ENCODE measurements around the gene ABR. TPM values are rescaled to one million over a fixed set of nuclear protein-coding genes. Genes with fewer than 3 reads are reported as not detected.

Gene ABR
- total and polyA plus RNA-seq, 2 of the 13 experiments (the other 11 are each of a cell fraction or from before 2014, with no cell fraction given) = 12.4 to 40.4 TPM

DNA sequence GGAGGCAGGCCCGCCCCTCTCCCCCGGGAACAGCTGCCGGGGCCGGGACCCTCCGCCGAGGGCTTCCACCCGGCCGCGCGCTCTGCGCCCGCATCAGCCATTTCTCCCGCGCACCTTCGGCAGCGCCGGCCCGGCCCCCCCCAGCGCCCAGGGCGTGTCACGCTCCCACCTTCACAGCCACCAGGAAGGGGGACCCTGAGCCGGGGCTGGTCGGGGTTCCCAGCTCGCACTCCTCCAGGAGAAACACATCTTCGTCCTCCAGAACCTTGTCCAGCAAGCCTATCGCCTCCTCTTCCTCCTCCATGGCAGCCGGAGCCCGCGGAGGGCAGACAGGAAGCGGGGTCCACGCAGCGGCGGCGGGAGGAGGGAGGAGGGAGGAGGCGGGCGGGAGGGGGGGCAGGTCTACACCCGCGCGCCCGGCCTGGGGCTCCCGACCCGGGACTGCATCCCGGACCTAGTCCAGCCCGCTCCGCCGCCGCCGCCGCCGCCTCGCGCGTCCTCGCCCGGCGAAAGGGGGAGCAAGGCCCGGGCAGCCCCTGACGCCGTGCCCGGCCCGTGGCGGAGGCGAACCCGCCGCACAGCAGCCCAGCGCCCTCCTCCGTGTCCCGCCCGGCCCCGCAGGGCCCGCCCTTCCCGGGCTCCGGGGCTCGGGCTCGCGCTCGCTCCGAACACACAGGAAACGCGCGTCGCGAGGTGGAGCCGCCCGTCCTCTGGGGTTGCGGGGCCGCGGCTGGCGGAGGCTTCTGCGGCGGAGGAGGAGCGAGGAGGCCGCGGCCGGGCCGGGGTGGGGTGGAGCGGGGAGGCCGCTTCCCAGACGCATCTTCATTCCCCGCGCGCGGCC is 70.8 kb downstream of the ABR start:
- 13% methylated on average over 3 of the region's 103 CpGs for WGBS (ENCODE audit: low lambda C conversion rate)
- Histone ChIP-seq H3K27ac (ENCODE audit: extremely low read length, insufficient read depth, low read length) (peak overlapping the region; percentile 48), H3K9ac (ENCODE audit: insufficient read depth, low read depth, low read length) (peak overlapping the region; percentile 76), H2AFZ (ENCODE audit: low read length) (no peak overlapping the region), H3K36me3 (replicated peaks in 1 of 2; ENCODE audit: control insufficient read depth in 1 of 2, insufficient read depth in 2 of 2, low read length in 2 of 2) (no peaks in the 10 kb centered on the region), H3K79me2 (ENCODE audit: insufficient read depth, low read length) (no peaks in the 10 kb centered on the region), H3K27me3 (ENCODE audit: control insufficient read depth in 1 of 2, insufficient read depth in 2 of 2, low read length in 2 of 2) (no peaks in the 10 kb centered on the region), H3K4me1 (ENCODE audit: insufficient read depth, low read length) (peaks cover 48% of the 10 kb centered on the region), H3K4me2 (ENCODE audit: low read depth, low read length) (peak overlapping the region; percentile 100), H3K4me3 (replicated peaks in 1 of 3; ENCODE audit: insufficient read depth in 1 of 3, low read depth in 2 of 3, low read length in 3 of 3) (peak overlapping the region; percentile 81 to 89 (median 83)), H3K9me3 (ENCODE audit: low read length) (no peaks in the 10 kb centered on the region), H4K20me1 (ENCODE audit: insufficient read depth, low read length) (no peaks in the 10 kb centered on the region)
- FAIRE-seq (no peak), DNase-seq (ENCODE audit: low spot score) (no peak), ATAC-seq (peak; percentile 49)
- TSS peak; percentile 65 for BruUV-seq (replicated peaks)
- ChIA-PET POLR2A (interaction anchor here (0.8 kb wide), 1 partner anchor 9 kb away, joined by 4 read pairs; no protein-coding TSS in a partner anchor), CTCF (ENCODE audit: low intra/inter-chr PET ratio, low total read pairs) (no interaction called here)
- intact Hi-C loops (cut with micrococcal nuclease; ENCODE audit: unreplicated experiment) = no loop called here
- in situ Hi-C loops (cut with HindIII; ENCODE audit: extremely low pct_ligation_motif_present, low pct_unique_long_range_greater_than_20kb) = no loop called here
- TF ChIP-seq ZNF441 (CRISPR knock-in tag; IDR thresholded peaks at IDR 0.05; ENCODE audit: borderline replicate concordance) (0 out of 2 replicates have a peak, but pooled peaks have one; percentile 37), FOXC1 (CRISPR knock-in tag; IDR thresholded peaks at IDR 0.05; ENCODE audit: borderline replicate concordance) (0 out of 2 replicates have a peak, but pooled peaks have one; percentile 51), SPEN (CRISPR knock-in tag; IDR thresholded peaks at IDR 0.05; ENCODE audit: low read depth) (peak; percentile 48; the same call in 1 of the 2 replicates), CHCHD3 (CRISPR knock-in tag; IDR thresholded peaks at IDR 0.05) (peak; percentile 46; the same call in 1 of the 2 replicates), HNRNPLL (IDR thresholded peaks at IDR 0.05; ENCODE audit: low read depth, low read length, poor library complexity, severe bottlenecking) (peak; percentile 67), SRSF4 (IDR thresholded peaks at IDR 0.05; ENCODE audit: low read depth, low read length, poor library complexity, severe bottlenecking) (peak; percentile 85), KLF16 (CRISPR knock-in tag; IDR thresholded peaks at IDR 0.05) (no peak; a peak in 1 of 4 replicates), ZNF496 (CRISPR knock-in tag; IDR thresholded peaks at IDR 0.05; ENCODE audit: insufficient replicate concordance) (no peak)
- TF ChIP-seq, protein P1, sequence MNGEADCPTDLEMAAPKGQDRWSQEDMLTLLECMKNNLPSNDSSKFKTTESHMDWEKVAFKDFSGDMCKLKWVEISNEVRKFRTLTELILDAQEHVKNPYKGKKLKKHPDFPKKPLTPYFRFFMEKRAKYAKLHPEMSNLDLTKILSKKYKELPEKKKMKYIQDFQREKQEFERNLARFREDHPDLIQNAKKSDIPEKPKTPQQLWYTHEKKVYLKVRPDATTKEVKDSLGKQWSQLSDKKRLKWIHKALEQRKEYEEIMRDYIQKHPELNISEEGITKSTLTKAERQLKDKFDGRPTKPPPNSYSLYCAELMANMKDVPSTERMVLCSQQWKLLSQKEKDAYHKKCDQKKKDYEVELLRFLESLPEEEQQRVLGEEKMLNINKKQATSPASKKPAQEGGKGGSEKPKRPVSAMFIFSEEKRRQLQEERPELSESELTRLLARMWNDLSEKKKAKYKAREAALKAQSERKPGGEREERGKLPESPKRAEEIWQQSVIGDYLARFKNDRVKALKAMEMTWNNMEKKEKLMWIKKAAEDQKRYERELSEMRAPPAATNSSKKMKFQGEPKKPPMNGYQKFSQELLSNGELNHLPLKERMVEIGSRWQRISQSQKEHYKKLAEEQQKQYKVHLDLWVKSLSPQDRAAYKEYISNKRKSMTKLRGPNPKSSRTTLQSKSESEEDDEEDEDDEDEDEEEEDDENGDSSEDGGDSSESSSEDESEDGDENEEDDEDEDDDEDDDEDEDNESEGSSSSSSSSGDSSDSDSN (CRISPR knock-in tag; IDR thresholded peaks at IDR 0.05) = peak; percentile 90; the same call in 1 of the 2 replicates
- TF ChIP-seq, protein P2, sequence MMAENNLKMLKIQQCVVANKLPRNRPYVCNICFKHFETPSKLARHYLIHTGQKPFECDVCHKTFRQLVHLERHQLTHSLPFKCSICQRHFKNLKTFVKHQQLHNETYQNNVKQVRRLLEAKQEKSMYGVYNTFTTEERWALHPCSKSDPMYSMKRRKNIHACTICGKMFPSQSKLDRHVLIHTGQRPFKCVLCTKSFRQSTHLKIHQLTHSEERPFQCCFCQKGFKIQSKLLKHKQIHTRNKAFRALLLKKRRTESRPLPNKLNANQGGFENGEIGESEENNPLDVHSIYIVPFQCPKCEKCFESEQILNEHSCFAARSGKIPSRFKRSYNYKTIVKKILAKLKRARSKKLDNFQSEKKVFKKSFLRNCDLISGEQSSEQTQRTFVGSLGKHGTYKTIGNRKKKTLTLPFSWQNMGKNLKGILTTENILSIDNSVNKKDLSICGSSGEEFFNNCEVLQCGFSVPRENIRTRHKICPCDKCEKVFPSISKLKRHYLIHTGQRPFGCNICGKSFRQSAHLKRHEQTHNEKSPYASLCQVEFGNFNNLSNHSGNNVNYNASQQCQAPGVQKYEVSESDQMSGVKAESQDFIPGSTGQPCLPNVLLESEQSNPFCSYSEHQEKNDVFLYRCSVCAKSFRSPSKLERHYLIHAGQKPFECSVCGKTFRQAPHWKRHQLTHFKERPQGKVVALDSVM (CRISPR knock-in tag; IDR thresholded peaks at IDR 0.05) = peak; percentile 79
- TF ChIP-seq, protein P3, sequence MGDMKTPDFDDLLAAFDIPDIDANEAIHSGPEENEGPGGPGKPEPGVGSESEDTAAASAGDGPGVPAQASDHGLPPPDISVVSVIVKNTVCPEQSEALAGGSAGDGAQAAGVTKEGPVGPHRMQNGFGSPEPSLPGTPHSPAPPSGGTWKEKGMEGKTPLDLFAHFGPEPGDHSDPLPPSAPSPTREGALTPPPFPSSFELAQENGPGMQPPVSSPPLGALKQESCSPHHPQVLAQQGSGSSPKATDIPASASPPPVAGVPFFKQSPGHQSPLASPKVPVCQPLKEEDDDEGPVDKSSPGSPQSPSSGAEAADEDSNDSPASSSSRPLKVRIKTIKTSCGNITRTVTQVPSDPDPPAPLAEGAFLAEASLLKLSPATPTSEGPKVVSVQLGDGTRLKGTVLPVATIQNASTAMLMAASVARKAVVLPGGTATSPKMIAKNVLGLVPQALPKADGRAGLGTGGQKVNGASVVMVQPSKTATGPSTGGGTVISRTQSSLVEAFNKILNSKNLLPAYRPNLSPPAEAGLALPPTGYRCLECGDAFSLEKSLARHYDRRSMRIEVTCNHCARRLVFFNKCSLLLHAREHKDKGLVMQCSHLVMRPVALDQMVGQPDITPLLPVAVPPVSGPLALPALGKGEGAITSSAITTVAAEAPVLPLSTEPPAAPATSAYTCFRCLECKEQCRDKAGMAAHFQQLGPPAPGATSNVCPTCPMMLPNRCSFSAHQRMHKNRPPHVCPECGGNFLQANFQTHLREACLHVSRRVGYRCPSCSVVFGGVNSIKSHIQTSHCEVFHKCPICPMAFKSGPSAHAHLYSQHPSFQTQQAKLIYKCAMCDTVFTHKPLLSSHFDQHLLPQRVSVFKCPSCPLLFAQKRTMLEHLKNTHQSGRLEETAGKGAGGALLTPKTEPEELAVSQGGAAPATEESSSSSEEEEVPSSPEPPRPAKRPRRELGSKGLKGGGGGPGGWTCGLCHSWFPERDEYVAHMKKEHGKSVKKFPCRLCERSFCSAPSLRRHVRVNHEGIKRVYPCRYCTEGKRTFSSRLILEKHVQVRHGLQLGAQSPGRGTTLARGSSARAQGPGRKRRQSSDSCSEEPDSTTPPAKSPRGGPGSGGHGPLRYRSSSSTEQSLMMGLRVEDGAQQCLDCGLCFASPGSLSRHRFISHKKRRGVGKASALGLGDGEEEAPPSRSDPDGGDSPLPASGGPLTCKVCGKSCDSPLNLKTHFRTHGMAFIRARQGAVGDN (CRISPR knock-in tag; IDR thresholded peaks at IDR 0.05) = peak; percentile 43
